Neural cell (in vitro differentiated cells): ENCODE data around the gene MSI2.

Experiments
- EZH2 ChIP-seq: fragments of 200-600, 300-800 bp; shearing (Covaris generic), sonication (generic); IDR thresholded peaks from 2 replicates; pipeline ENCODE4 v1.6.1; 2014; ENCODE audit warnings: antibody characterized with exemption, low read length, borderline replicate concordance, mild to moderate bottlenecking; ENCODE audit not compliant: insufficient read depth, poor library complexity, severe bottlenecking
- MXI1 ChIP-seq: fragments of 450-650 bp; conservative IDR thresholded peaks from 2 replicates; pipeline ENCODE4 v1.6.1; 2014; ENCODE audit warnings: antibody characterized with exemption, mild to moderate bottlenecking; ENCODE audit not compliant: poor library complexity, severe bottlenecking
- TF ChIP-seq, protein P1 (sequence below): fragments of 450-650 bp; IDR thresholded peaks from 2 replicates; pipeline ENCODE4 v1.5.1; 2014; ENCODE audit warnings: antibody characterized with exemption, mild to moderate bottlenecking, moderate library complexity; ENCODE audit not compliant: poor library complexity, severe bottlenecking

DNA sequence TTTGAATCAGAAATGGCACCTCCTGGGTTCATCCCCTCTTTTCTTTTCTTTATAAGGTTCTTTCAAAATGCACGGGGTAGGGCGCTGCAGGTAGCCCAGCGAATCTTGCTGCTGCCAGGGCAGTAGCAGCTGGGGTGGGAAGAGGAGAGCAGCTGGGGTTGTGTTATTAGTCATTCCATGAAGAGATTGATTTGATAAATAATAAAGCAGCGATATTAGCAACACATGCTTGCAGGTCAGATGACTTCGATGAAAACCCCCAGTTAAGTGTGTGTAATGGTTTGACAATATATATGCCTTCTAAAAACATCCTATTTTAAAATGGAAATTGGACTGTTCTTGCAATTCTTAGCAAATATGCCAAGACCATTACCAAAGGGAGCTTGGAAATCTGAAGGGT, 288.1 kb downstream of the MSI2 start:
- TF ChIP-seq, protein P1, sequence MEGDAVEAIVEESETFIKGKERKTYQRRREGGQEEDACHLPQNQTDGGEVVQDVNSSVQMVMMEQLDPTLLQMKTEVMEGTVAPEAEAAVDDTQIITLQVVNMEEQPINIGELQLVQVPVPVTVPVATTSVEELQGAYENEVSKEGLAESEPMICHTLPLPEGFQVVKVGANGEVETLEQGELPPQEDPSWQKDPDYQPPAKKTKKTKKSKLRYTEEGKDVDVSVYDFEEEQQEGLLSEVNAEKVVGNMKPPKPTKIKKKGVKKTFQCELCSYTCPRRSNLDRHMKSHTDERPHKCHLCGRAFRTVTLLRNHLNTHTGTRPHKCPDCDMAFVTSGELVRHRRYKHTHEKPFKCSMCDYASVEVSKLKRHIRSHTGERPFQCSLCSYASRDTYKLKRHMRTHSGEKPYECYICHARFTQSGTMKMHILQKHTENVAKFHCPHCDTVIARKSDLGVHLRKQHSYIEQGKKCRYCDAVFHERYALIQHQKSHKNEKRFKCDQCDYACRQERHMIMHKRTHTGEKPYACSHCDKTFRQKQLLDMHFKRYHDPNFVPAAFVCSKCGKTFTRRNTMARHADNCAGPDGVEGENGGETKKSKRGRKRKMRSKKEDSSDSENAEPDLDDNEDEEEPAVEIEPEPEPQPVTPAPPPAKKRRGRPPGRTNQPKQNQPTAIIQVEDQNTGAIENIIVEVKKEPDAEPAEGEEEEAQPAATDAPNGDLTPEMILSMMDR: no peak
- TF ChIP-seq EZH2 (no peak), MXI1 (no peak)
